Panc1 (cell line): ENCODE results near the gene ENTPD6. TPM values are rescaled to one million over a fixed set of nuclear protein-coding genes. Genes with fewer than 3 reads are reported as not detected.

Experiments
- ATAC-seq: fragments of 200-7000 bp; cut with Tn5 transposase; 2 replicates; pipeline ENCODE4 v1.9.1; 2020; ENCODE audit warnings: mild to moderate bottlenecking, moderate library complexity
- BruUV-seq: library from RNA; stranded (reverse); fragments of 400-500 nt; replicated peaks from 2 replicates; lab custom pipeline; 2021; lab: Mats Ljungman, UMichigan
- CTCF ChIA-PET: fragments of 300-600 bp; sonication (Branson Sonifier 250); formaldehyde crosslinking; loops from one replicate; lab custom pipeline; 2022; ENCODE audit warnings: antibody characterized with exemption; lab: Charles Lee
- POLR2A ChIA-PET: fragments of 300-600 bp; sonication (Branson Sonifier 250); formaldehyde crosslinking; loops from one replicate; lab custom pipeline; 2022; ENCODE audit warnings: antibody characterized with exemption; lab: Charles Lee
- DNase-seq: peaks from one replicate; pipeline ENCODE4 v3.0.0-alpha.2; 2010; ENCODE audit warnings: low read depth, low spot score
- H3K27ac ChIP-seq: 2 replicates; pipeline ENCODE4 v1.5.1; 2011; ENCODE audit warnings: mild to moderate bottlenecking, low read length, inconsistent platforms
- H3K27me3 ChIP-seq: fragments of 200-500 bp; sonication (Bioruptor generic); 2 replicates; pipeline ENCODE4 v1.6.0; 2014; ENCODE audit warnings: low read length, inconsistent platforms; ENCODE audit not compliant: control insufficient read depth, insufficient read depth
- H3K36me3 ChIP-seq: fragments of 200-500 bp; sonication (Bioruptor generic); 2 replicates; pipeline ENCODE4 v1.5.1; 2014; ENCODE audit warnings: inconsistent platforms, mild to moderate bottlenecking, low read length, moderate library complexity; ENCODE audit not compliant: control insufficient read depth, insufficient read depth
- H3K4me1 ChIP-seq: 2 replicates; pipeline ENCODE4 v1.5.1; 2011; ENCODE audit warnings: inconsistent platforms, mild to moderate bottlenecking, low read length, moderate library complexity; ENCODE audit not compliant: control insufficient read depth, insufficient read depth
- H3K4me3 ChIP-seq, 2 experiments: 2 replicates each; pipeline ENCODE4 v1.5.1; 2011 to 2012; ENCODE audit warnings: low read depth in 2 of 2, low read length in 2 of 2, mild to moderate bottlenecking in 2 of 2, inconsistent platforms in 1 of 2, moderate library complexity in 1 of 2
- H3K9me3 ChIP-seq: fragments of 200-500 bp; sonication (Bioruptor generic); 2 replicates; pipeline ENCODE4 v1.5.1; 2014; ENCODE audit warnings: low read depth, mild to moderate bottlenecking, inconsistent platforms, low read length, moderate library complexity; ENCODE audit not compliant: control insufficient read depth, insufficient read depth
- POLR2AphosphoS5 ChIP-seq: IDR thresholded peaks from 2 replicates; pipeline ENCODE4 v1.6.1; 2012; ENCODE audit warnings: mild to moderate bottlenecking, low read depth, low read length, moderate library complexity
- SIN3A ChIP-seq: IDR thresholded peaks from 2 replicates; pipeline ENCODE4 v1.6.1; 2012; ENCODE audit warnings: low read depth, mild to moderate bottlenecking, low read length, moderate library complexity, borderline replicate concordance; ENCODE audit not compliant: insufficient read depth
- TCF7L2 ChIP-seq: IDR thresholded peaks from 2 replicates; pipeline ENCODE4 v1.6.1; 2011; ENCODE audit warnings: mild to moderate bottlenecking, low read depth, low read length, inconsistent platforms
- in situ Hi-C: cut with HindIII; loops from 2 replicates; pipeline ENCODE4 v1.10.0; 2016; ENCODE audit warnings: low sequenced_read_pairs, low pct_unique_long_range_greater_than_20kb
- intact Hi-C: fragments of 100-400 bp; cut with micrococcal nuclease; formaldehyde crosslinking; loops from one replicate; pipeline ENCODE4 v1.10.0; 2022; ENCODE audit not compliant: unreplicated experiment
- total RNA-seq: library from RNA; stranded (reverse); gene quantifications from one replicate; pipeline ENCODE4 v1.2.1, GENCODE V29; 2021; ENCODE audit not compliant: unreplicated experiment
- TF ChIP-seq, protein P1 (sequence below): fragments of 450-650 bp; IDR thresholded peaks from 2 replicates; pipeline ENCODE4 v1.5.1; 2017; ENCODE audit warnings: mild to moderate bottlenecking
- TF ChIP-seq, protein P2 (sequence below), 2 experiments: IDR thresholded peaks; 2 replicates each; pipeline ENCODE4 v1.6.1; 2011 to 2012; ENCODE audit warnings: low read depth in 2 of 2, control low read depth in 1 of 2, low read length in 1 of 2, mild to moderate bottlenecking in 1 of 2, moderate library complexity in 1 of 2; ENCODE audit not compliant: insufficient read depth in 1 of 2

ENTPD6 gene
- total RNA-seq, 1 experiment from 2014 or later = 108 TPM

DNA sequence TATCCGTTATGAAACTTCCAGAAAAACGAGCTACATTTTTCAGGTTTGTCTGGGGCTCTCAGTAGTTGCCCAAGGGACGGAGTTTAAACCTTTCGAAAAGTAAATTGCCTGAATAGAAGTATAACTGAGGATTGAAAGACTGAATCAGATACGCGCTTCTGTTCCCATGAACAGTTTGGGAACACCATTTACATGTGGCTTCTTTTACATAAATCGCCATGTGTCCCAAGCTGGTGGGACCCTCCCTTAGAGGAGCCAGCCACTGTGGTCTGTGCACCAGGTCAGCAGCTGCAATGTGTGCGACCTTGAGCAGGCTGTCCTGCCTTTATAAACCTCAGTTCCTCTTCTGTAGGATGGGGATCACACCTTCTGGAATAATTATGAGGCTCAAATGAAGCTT is 11.0 kb downstream of the ENTPD6 start:
- Histone ChIP-seq H3K4me3 (no peak overlapping the region), H3K27me3 (no peaks in the 10 kb centered on the region), H3K36me3 (peaks cover 6% of the 10 kb centered on the region; the same call in 1 of the 2 replicates), H3K9me3 (no peaks in the 10 kb centered on the region), H3K4me1 (peaks cover 13% of the 10 kb centered on the region), H3K27ac (no peak overlapping the region)
- ATAC-seq (no peak), DNase-seq (no peak)
- intact Hi-C loops (no loop called here), in situ Hi-C loops (no loop called here)
- BruUV-seq = no TSS peak
- ChIA-PET POLR2A (no interaction called here), CTCF (no interaction called here)
- TF ChIP-seq, protein P1, sequence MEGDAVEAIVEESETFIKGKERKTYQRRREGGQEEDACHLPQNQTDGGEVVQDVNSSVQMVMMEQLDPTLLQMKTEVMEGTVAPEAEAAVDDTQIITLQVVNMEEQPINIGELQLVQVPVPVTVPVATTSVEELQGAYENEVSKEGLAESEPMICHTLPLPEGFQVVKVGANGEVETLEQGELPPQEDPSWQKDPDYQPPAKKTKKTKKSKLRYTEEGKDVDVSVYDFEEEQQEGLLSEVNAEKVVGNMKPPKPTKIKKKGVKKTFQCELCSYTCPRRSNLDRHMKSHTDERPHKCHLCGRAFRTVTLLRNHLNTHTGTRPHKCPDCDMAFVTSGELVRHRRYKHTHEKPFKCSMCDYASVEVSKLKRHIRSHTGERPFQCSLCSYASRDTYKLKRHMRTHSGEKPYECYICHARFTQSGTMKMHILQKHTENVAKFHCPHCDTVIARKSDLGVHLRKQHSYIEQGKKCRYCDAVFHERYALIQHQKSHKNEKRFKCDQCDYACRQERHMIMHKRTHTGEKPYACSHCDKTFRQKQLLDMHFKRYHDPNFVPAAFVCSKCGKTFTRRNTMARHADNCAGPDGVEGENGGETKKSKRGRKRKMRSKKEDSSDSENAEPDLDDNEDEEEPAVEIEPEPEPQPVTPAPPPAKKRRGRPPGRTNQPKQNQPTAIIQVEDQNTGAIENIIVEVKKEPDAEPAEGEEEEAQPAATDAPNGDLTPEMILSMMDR = no peak
- TF ChIP-seq TCF7L2 (no peak), SIN3A (no peak), POLR2AphosphoS5 (no peak)
- TF ChIP-seq, protein P2, sequence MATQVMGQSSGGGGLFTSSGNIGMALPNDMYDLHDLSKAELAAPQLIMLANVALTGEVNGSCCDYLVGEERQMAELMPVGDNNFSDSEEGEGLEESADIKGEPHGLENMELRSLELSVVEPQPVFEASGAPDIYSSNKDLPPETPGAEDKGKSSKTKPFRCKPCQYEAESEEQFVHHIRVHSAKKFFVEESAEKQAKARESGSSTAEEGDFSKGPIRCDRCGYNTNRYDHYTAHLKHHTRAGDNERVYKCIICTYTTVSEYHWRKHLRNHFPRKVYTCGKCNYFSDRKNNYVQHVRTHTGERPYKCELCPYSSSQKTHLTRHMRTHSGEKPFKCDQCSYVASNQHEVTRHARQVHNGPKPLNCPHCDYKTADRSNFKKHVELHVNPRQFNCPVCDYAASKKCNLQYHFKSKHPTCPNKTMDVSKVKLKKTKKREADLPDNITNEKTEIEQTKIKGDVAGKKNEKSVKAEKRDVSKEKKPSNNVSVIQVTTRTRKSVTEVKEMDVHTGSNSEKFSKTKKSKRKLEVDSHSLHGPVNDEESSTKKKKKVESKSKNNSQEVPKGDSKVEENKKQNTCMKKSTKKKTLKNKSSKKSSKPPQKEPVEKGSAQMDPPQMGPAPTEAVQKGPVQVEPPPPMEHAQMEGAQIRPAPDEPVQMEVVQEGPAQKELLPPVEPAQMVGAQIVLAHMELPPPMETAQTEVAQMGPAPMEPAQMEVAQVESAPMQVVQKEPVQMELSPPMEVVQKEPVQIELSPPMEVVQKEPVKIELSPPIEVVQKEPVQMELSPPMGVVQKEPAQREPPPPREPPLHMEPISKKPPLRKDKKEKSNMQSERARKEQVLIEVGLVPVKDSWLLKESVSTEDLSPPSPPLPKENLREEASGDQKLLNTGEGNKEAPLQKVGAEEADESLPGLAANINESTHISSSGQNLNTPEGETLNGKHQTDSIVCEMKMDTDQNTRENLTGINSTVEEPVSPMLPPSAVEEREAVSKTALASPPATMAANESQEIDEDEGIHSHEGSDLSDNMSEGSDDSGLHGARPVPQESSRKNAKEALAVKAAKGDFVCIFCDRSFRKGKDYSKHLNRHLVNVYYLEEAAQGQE (IDR thresholded peaks at IDR 0.05; ENCODE audit: insufficient read depth in 1 of 2, low read depth in 2 of 2, low read length in 1 of 2) = no peak

DNA sequence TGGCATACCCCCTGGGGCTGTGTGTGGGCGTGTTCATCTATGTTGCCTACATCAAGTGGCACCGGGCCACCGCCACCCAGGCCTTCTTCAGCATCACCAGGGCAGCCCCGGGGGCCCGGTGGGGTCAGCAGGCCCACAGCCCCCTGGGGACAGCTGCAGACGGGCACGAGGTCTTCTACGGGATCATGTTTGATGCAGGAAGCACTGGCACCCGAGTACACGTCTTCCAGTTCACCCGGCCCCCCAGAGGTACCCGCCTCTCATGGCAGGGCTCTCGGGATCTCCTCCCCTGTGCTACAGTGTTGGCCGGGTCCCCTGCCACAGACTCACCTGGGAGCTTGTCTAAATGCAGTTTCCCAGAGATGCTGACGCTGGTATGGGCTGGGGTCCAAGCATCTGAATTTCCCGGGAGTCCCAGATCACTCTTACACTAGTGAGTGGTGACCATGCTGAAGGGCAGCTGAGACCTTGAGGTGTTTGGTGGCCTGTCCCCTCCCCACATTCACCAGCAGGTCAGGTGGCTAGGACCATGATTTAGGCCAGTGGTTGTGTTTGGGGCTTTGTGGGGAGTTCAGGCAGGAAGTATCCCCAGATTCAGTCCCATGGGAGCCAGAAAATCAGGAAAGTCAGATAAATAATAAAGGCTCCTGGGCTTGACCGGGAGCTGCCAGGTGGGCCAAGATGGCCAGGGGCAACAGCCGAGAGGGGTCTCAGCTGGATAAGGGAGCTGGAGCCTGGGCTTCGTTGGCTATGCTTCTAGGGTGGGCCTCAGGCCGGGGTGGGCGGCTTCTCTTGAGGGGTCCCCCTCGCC is 11.8 kb downstream of the ENTPD6 start:
- ATAC-seq (no peak), DNase-seq (no peak)
- no peak overlapping the region for H3K27ac ChIP-seq
- ChIA-PET POLR2A (no interaction called here), CTCF (interaction anchor here (0.6 kb wide), 1 partner anchor 16 kb away, joined by 5 read pairs; no protein-coding TSS in a partner anchor)
- no peaks in the 10 kb centered on the region for H3K27me3 ChIP-seq
- no peaks in the 10 kb centered on the region for H3K9me3 ChIP-seq
- no peak overlapping the region for H3K4me3 ChIP-seq
- intact Hi-C loops = no loop called here
- BruUV-seq = no TSS peak
- peaks cover 6% of the 10 kb centered on the region for H3K36me3 ChIP-seq
- in situ Hi-C loops = no loop called here
- TF ChIP-seq, protein P1 = no peak
- TF ChIP-seq, protein P2 (IDR thresholded peaks at IDR 0.05; ENCODE audit: insufficient read depth in 1 of 2, low read depth in 2 of 2, low read length in 1 of 2) = no peak
- TF ChIP-seq TCF7L2 = no peak
- no peak for TF ChIP-seq SIN3A
- no peak for TF ChIP-seq POLR2AphosphoS5
- H3K4me1 ChIP-seq = peaks cover 13% of the 10 kb centered on the region
